Glutamatergic neuron (in vitro differentiated cells): ENCODE data around the gene FAU. TPM values are rescaled to one million over a fixed set of nuclear protein-coding genes. Genes with fewer than 3 reads are reported as not detected.

ENCODE experiments used
- DNase-seq: peaks from one replicate; pipeline ENCODE4 v3.0.0; 2022
- H3K27ac Mint-ChIP-seq: one replicate; pipeline ENCODE4 v1.8.0; 2020; ENCODE audit warnings: mild to moderate bottlenecking, mixed read lengths, inconsistent platforms; ENCODE audit not compliant: unreplicated experiment
- H3K27me3 Mint-ChIP-seq: one replicate; pipeline ENCODE4 v1.8.0; 2020; ENCODE audit warnings: mild to moderate bottlenecking, moderate library complexity, mixed read lengths, inconsistent platforms; ENCODE audit not compliant: unreplicated experiment
- H3K36me3 Mint-ChIP-seq: one replicate; pipeline ENCODE4 v1.8.0; 2020; ENCODE audit warnings: mild to moderate bottlenecking, mixed read lengths, inconsistent platforms; ENCODE audit not compliant: unreplicated experiment
- H3K4me1 Mint-ChIP-seq: one replicate; pipeline ENCODE4 v1.8.0; 2020; ENCODE audit warnings: mild to moderate bottlenecking, low read depth, mixed read lengths, inconsistent platforms; ENCODE audit not compliant: unreplicated experiment
- H3K4me3 Mint-ChIP-seq: one replicate; pipeline ENCODE4 v1.8.0; 2020; ENCODE audit warnings: mild to moderate bottlenecking, mixed read lengths, inconsistent platforms; ENCODE audit not compliant: unreplicated experiment
- H3K9me3 Mint-ChIP-seq: one replicate; pipeline ENCODE4 v1.8.0; 2020; ENCODE audit warnings: mild to moderate bottlenecking, moderate library complexity, mixed read lengths, inconsistent platforms; ENCODE audit not compliant: unreplicated experiment
- total RNA-seq: library from RNA; stranded (reverse); fragmentation: NEBNext Ultra II Directional; extraction: Animal tissue kit (Norgen Biotek cat#: 25700); gene quantifications from one replicate; pipeline ENCODE4 v1.2.1, GENCODE V29; 2021; ENCODE audit not compliant: unreplicated experiment
- TF ChIP-seq, protein P1 (sequence below): fragments of 200-600 bp; sonication (generic); IDR thresholded peaks from one replicate; pipeline ENCODE4 v1.5.0; 2021; ENCODE audit not compliant: partially characterized antibody, unreplicated experiment

FAU gene
- total RNA-seq, 1 donor from 2014 or later: 560 TPM

DNA sequence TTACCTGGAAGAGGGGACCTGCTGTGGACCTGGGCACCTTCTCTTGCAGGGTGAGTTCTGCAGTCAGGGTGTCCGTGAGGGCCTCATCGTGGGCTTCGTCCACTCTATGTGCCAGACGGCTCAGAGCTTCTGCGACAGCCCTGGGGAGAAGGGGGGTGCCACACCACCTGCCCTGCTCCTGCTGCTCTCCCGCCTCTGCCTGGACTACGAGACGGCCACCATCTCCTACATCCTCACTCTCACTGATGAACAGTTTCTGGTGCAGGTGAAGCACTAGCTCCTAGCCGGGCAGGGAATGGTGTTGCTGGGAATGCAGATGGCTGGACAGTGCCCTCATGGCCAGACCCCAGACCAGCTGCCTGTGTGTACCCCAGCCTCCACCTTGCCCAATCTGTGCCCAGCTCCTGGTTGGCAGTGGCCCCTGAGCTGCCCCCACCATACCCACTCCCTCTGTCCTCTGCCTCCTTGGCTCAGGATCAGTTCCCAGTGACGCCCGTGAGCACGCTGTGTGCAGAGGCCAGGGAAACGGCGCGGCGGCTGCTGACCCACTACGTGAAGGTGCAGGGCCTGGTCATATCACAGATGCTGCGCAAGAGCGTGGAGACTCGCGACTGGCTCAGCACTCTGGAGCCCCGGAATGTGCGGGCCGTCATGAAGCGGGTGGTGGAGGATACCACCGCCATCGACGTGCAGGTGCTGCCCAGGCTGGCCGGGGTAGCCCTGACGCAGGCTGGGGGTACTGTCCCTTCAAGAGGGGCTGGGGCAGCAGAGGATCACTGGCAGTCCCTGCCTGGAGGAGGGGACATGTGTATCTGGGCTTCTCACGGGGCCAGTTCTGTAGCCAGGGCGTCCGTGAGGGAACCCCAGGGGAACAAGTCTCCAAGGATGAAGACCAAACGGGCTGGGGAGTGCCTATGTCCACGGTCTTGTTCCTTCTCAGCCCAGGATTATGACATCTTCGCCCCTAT is 12.4 kb downstream of the FAU start:
- Mint-ChIP-seq H3K27me3 (peaks cover 21% of the 10 kb centered on the region), H3K4me1 (peaks cover 10% of the 10 kb centered on the region), H3K4me3 (no peak overlapping the region), H3K9me3 (peaks cover 15% of the 10 kb centered on the region), H3K27ac (no peak overlapping the region), H3K36me3 (no peaks in the 10 kb centered on the region)
- TF ChIP-seq, protein P1, sequence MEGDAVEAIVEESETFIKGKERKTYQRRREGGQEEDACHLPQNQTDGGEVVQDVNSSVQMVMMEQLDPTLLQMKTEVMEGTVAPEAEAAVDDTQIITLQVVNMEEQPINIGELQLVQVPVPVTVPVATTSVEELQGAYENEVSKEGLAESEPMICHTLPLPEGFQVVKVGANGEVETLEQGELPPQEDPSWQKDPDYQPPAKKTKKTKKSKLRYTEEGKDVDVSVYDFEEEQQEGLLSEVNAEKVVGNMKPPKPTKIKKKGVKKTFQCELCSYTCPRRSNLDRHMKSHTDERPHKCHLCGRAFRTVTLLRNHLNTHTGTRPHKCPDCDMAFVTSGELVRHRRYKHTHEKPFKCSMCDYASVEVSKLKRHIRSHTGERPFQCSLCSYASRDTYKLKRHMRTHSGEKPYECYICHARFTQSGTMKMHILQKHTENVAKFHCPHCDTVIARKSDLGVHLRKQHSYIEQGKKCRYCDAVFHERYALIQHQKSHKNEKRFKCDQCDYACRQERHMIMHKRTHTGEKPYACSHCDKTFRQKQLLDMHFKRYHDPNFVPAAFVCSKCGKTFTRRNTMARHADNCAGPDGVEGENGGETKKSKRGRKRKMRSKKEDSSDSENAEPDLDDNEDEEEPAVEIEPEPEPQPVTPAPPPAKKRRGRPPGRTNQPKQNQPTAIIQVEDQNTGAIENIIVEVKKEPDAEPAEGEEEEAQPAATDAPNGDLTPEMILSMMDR: no peak
- DNase-seq: no peak

DNA sequence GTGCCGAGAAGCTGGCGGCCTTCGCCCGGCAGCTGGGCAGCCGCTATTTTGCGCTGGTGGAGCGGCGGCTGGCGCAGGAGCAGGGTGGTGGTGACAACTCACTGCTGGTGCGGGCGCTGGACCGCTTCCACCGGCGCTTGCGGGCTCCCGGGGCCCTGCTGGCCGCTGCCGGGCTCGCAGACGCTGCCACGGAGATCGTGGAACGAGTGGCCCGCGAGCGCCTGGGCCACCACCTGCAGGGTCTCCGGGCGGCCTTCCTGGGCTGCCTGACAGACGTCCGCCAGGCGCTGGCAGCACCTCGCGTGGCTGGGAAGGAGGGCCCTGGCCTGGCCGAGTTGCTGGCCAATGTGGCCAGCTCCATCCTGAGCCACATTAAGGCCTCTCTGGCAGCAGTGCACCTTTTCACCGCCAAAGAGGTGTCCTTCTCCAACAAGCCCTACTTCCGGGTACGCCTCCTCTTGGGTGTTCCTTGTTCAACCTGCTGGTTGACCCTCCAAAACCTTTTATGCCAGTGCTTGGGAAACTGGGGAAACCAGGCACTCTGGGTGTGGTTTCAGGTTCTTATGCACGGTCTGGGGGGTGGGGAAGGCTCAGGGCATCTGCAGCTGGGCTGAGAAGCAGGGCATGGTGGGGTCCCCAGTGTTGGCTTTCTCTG is 13.3 kb downstream of the FAU start:
- no peak for DNase-seq
- Mint-ChIP-seq H3K36me3 (no peaks in the 10 kb centered on the region), H3K27ac (no peak overlapping the region), H3K4me3 (no peak overlapping the region), H3K4me1 (peaks cover 5% of the 10 kb centered on the region), H3K27me3 (peaks cover 17% of the 10 kb centered on the region), H3K9me3 (peaks cover 15% of the 10 kb centered on the region)
- TF ChIP-seq, protein P1: no peak

DNA sequence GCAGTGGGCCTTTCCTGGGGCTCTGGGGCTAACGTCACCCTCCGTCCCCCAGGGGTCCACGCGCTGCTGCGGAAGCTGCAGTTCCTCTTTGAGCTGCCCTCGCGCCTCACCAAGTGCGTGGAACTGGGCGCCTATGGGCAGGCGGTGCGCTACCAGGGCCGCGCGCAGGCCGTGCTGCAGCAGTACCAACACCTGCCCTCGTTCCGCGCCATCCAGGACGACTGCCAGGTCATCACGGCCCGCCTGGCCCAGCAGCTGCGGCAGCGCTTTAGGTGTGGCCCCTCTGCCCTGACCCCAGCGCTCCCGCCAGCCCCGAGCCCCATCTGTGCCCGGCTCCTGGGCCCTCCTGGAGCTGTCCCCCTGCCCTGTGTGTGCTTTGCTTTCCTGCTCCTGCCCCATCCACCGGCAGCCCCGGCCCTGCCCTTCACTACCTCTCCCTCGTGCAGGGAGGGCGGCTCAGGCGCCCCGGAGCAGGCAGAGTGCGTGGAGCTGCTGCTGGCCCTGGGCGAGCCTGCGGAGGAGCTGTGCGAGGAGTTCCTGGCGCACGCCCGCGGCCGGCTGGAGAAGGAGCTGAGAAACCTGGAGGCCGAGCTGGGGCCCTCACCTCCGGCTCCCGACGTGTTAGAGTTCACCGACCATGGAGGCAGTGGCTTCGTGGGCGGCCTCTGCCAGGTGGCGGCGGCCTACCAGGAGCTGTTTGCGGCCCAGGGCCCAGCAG is 14.0 kb downstream of the FAU start:
- Mint-ChIP-seq H3K27me3 (peaks cover 13% of the 10 kb centered on the region), H3K4me1 (peaks cover 3% of the 10 kb centered on the region), H3K36me3 (no peaks in the 10 kb centered on the region), H3K9me3 (peaks cover 10% of the 10 kb centered on the region), H3K4me3 (no peak overlapping the region), H3K27ac (no peak overlapping the region)
- DNase-seq: no peak
- TF ChIP-seq, protein P1: no peak

DNA sequence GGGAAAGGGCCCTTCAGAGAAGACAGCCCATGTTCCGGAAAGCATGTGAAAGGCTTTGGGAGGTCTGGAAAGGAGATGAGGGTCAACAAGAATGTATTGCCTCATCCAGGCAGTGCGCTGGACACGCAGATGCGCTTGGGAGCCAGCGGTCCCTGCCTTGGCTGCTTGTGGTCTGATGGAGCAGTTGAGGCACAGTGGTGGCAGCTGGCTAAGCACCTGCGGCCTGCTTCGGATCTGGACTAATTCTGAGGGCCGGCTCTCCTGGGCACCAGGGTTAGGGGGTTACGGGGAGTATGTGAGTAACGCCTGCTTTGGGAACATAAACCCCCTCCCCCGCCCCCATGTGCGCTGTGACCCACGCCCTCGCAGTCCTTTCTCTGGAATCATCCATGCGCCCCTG is 14.9 kb downstream of the FAU start:
- no peak for DNase-seq
- TF ChIP-seq, protein P1: no peak
- Mint-ChIP-seq H3K9me3 (peaks cover 10% of the 10 kb centered on the region), H3K27me3 (peaks cover 12% of the 10 kb centered on the region), H3K27ac (no peak overlapping the region), H3K36me3 (no peaks in the 10 kb centered on the region), H3K4me1 (peaks cover 3% of the 10 kb centered on the region), H3K4me3 (no peak overlapping the region)
